Uterus (tissue), 4 donors: ENCODE data around the gene DAB2IP. TPM values are rescaled to one million over a fixed set of nuclear protein-coding genes. Genes with fewer than 3 reads are reported as not detected.

ENCODE experiments used
- DNase-seq, 2 donors: peaks; one replicate each; pipeline ENCODE4 v3.0.0-alpha.2; 2019 to 2020
- H3K27ac ChIP-seq, 2 donors: fragments of 200-600 bp; sonication (generic); 1 replicate in 1 of 2; 2 replicates in 1 of 2; pipeline ENCODE4 v1.5.1; 2016 to 2018
- H3K27me3 ChIP-seq, 2 donors: fragments of 200-600 bp; sonication (generic); one replicate each; pipeline ENCODE4 v1.5.1; 2018 to 2019; ENCODE audit warnings: control low read depth in 1 of 2
- H3K36me3 ChIP-seq, 2 donors: fragments of 200-600 bp; sonication (generic); one replicate each; pipeline ENCODE4 v1.5.1; 2019; ENCODE audit warnings: control low read depth in 1 of 2
- H3K4me1 ChIP-seq, 2 donors: fragments of 200-600 bp; sonication (generic); one replicate each; pipeline ENCODE4 v1.5.1; 2018 to 2019; ENCODE audit warnings: control low read depth in 1 of 2
- H3K4me3 ChIP-seq, 2 donors: fragments of 200-600 bp; sonication (generic); 1 replicate in 1 of 2; 2 replicates in 1 of 2; pipeline ENCODE4 v1.5.1; 2018 to 2019; ENCODE audit warnings: mild to moderate bottlenecking in 1 of 2
- H3K9me3 ChIP-seq, 2 donors: fragments of 200-600 bp; sonication (generic); one replicate each; pipeline ENCODE4 v1.5.1; 2019; ENCODE audit warnings: control low read depth in 1 of 2
- CTCF ChIP-seq, 4 experiments: fragments of 200-600 bp in 2 of 4; fragments of 450-650 bp in 2 of 4; sonication (generic) in 2 of 4; IDR thresholded peaks; one replicate each; pipeline ENCODE4 v1.5.1; 2016 to 2019; ENCODE audit warnings: antibody characterized with exemption in 4 of 4, mild to moderate bottlenecking in 2 of 4, moderate library complexity in 1 of 4
- POLR2A ChIP-seq, 2 donors: fragments of 450-650 bp; IDR thresholded peaks; one replicate each; pipeline ENCODE4 v1.6.1; 2016; ENCODE audit warnings: antibody characterized with exemption in 2 of 2, mild to moderate bottlenecking in 1 of 2, moderate library complexity in 1 of 2
- intact Hi-C: fragments of 100-400 bp; cut with DNase I; formaldehyde crosslinking; loops from one replicate; pipeline ENCODE4 v1.15.1; 2023; ENCODE audit warnings: low total_unique reads
- total RNA-seq, 4 donors: library from RNA; depleted of rRNA in 3 of 4; stranded (reverse); fragments of >200 nt in 3 of 4; gene quantifications; one replicate each; pipeline versions ENCODE4 v1.1.0 to v1.2.4, GENCODE V29; 2014 to 2023
- donor health status: DM: yes; HTN: yes; CAD: no.

DAB2IP gene
- total RNA-seq, 4 donors from 2014 or later, result 22.0 to 139 (median 31.6) TPM

GRCh38 chr9:121626012-121626411 is 25.4 kb upstream of the DAB2IP start:
- Histone ChIP-seq H3K27ac (no peak overlapping the region), H3K4me3 (no peak overlapping the region), H3K27me3 (no peaks in the 10 kb centered on the region), H3K36me3 (no peaks in the 10 kb centered on the region), H3K9me3 (no peaks in the 10 kb centered on the region), H3K4me1 (peaks cover 0 to under 1% of the 10 kb centered on the region in 2 donors)
- no peak for TF ChIP-seq CTCF (IDR thresholded peaks at IDR 0.05)
- no peak for TF ChIP-seq POLR2A (IDR thresholded peaks at IDR 0.05)
- intact Hi-C loops, result no loop called here
- no peak for DNase-seq

- DNase-seq, result no peak
- Histone ChIP-seq H3K36me3 (no peaks in the 10 kb centered on the region), H3K27me3 (no peaks in the 10 kb centered on the region), H3K4me3 (no peak overlapping the region), H3K27ac (no peak overlapping the region), H3K9me3 (no peaks in the 10 kb centered on the region), H3K4me1 (peaks cover 0 to 5% of the 10 kb centered on the region in 2 donors)
- TF ChIP-seq CTCF (IDR thresholded peaks at IDR 0.05) (no peak), POLR2A (IDR thresholded peaks at IDR 0.05) (no peak)
- intact Hi-C loops, result no loop called here
Observed at GRCh38 chr9:121627427-121627826, 24.0 kb upstream of the DAB2IP start.

GRCh38 chr9:121628401-121628800 is 23.0 kb upstream of the DAB2IP start:
- TF ChIP-seq POLR2A (IDR thresholded peaks at IDR 0.05) (no peak), CTCF (IDR thresholded peaks at IDR 0.05) (no peak)
- intact Hi-C loops, result no loop called here
- no peak for DNase-seq
- Histone ChIP-seq H3K9me3 (no peaks in the 10 kb centered on the region), H3K27me3 (no peaks in the 10 kb centered on the region), H3K27ac (no peak overlapping the region), H3K4me3 (no peak overlapping the region), H3K4me1 (peaks cover 0 to 11% of the 10 kb centered on the region in 2 donors), H3K36me3 (no peaks in the 10 kb centered on the region)

- H3K4me3 ChIP-seq, result no peak overlapping the region
- no peaks in the 10 kb centered on the region for H3K27me3 ChIP-seq
- TF ChIP-seq CTCF (IDR thresholded peaks at IDR 0.05) (no peak), POLR2A (IDR thresholded peaks at IDR 0.05) (no peak)
- no peaks in the 10 kb centered on the region for H3K36me3 ChIP-seq
- no peak for DNase-seq
- no peaks in the 10 kb centered on the region for H3K9me3 ChIP-seq
- peaks cover 0 to 15% of the 10 kb centered on the region in 2 donors for H3K4me1 ChIP-seq
- H3K27ac ChIP-seq, result no peak overlapping the region
- intact Hi-C loops, result loop anchor here (10.0 kb wide), 1 partner anchor 364 kb away; no protein-coding TSS in a partner anchor
Observed at GRCh38 chr9:121631115-121631514, 20.3 kb upstream of the DAB2IP start.

- no peak for TF ChIP-seq CTCF (IDR thresholded peaks at IDR 0.05)
- no peak for TF ChIP-seq POLR2A (IDR thresholded peaks at IDR 0.05)
- Histone ChIP-seq H3K4me3 (no peak overlapping the region), H3K27ac (peak overlapping the region in 1 of 2 donors; percentile 33), H3K36me3 (no peaks in the 10 kb centered on the region), H3K4me1 (peaks cover 0 to 21% of the 10 kb centered on the region in 2 donors), H3K9me3 (no peaks in the 10 kb centered on the region), H3K27me3 (no peaks in the 10 kb centered on the region)
- no peak for DNase-seq
- intact Hi-C loops, result loop anchor here (10.0 kb wide), 1 partner anchor 363 kb away; no protein-coding TSS in a partner anchor
Observed at GRCh38 chr9:121631978-121632418, 19.4 kb upstream of the DAB2IP start.
